ENCODE measurements around the gene BCL6B.
"Not testable (repeated sequence)": the region's sequence is repeated elsewhere in the genome, so short reads cannot be mapped to it uniquely, and the experiment has no call there.

Gene BCL6B

GRCh38 chr17:7046127-7046724 lies 23.4 kb downstream of the BCL6B start:
- DNase-seq (ENCODE audit: low read depth): no peak
- H3K4me3 ChIP-seq (ENCODE audit: low read depth, low read length): no peak overlapping the region

- not testable (repeated sequence) for DNase-seq (ENCODE audit: low read depth); H3K4me3 ChIP-seq (ENCODE audit: low read depth, low read length)
These were observed 24.0 kb downstream of the BCL6B start for GRCh38 chr17:7046725-7047397.

GRCh38 chr17:7047566-7047965 lies 24.7 kb downstream of the BCL6B start:
- no peak overlapping the region for H3K4me3 ChIP-seq (ENCODE audit: low read depth, low read length)
- DNase-seq (ENCODE audit: low read depth): no peak

GRCh38 chr17:7048968-7049367 lies 26.1 kb downstream of the BCL6B start:
- H3K4me3 ChIP-seq (ENCODE audit: low read depth, low read length): no peak overlapping the region
- no peak for DNase-seq (ENCODE audit: low read depth)

GRCh38 chr17:7050583-7050982 lies 27.7 kb downstream of the BCL6B start:
- H3K4me3 ChIP-seq (ENCODE audit: low read depth, low read length); DNase-seq (ENCODE audit: low read depth): not testable (repeated sequence)

GRCh38 chr17:7056386-7056785 lies 33.5 kb downstream of the BCL6B start:
- no peak for DNase-seq (ENCODE audit: low read depth)
- no peak overlapping the region for H3K4me3 ChIP-seq (ENCODE audit: low read depth, low read length)

- no peak overlapping the region for H3K4me3 ChIP-seq (ENCODE audit: low read depth, low read length)
- DNase-seq (ENCODE audit: low read depth): no peak
These were observed 36.1 kb downstream of the BCL6B start for GRCh38 chr17:7058831-7059447.

- DNase-seq (ENCODE audit: low read depth): peak; percentile 51
- H3K4me3 ChIP-seq (ENCODE audit: low read depth, low read length): no peak overlapping the region
These were observed 37.5 kb downstream of the BCL6B start for GRCh38 chr17:7060165-7060891.

GRCh38 chr17:7063518-7064094 lies 40.8 kb downstream of the BCL6B start:
- no peak overlapping the region for H3K4me3 ChIP-seq (ENCODE audit: low read depth, low read length)
- no peak for DNase-seq (ENCODE audit: low read depth)

- no peak overlapping the region for H3K4me3 ChIP-seq (ENCODE audit: low read depth, low read length)
- peak; percentile 39 for DNase-seq (ENCODE audit: low read depth)
These were observed 41.4 kb downstream of the BCL6B start for GRCh38 chr17:7064261-7064660.

- no peak overlapping the region for H3K4me3 ChIP-seq (ENCODE audit: low read depth, low read length)
- DNase-seq (ENCODE audit: low read depth): no peak
These were observed 44.3 kb downstream of the BCL6B start for GRCh38 chr17:7067198-7067597.

- no peak overlapping the region for H3K4me3 ChIP-seq (ENCODE audit: low read depth, low read length)
- DNase-seq (ENCODE audit: low read depth): no peak
These were observed 45.4 kb downstream of the BCL6B start for GRCh38 chr17:7068268-7068667.

- DNase-seq (ENCODE audit: low read depth): no peak
- H3K4me3 ChIP-seq (ENCODE audit: low read depth, low read length): no peak overlapping the region
These were observed 47.9 kb downstream of the BCL6B start for GRCh38 chr17:7070712-7071111.

- no peak for DNase-seq (ENCODE audit: low read depth)
These were observed 49.6 kb downstream of the BCL6B start for GRCh38 chr17:7072406-7072805.

GRCh38 chr17:7074931-7075330 lies 52.1 kb downstream of the BCL6B start:
- H3K4me3 ChIP-seq (ENCODE audit: low read depth, low read length): no peak overlapping the region
- no peak for DNase-seq (ENCODE audit: low read depth)

More at GRCh38 chr17:7072406-7072805, 49.6 kb downstream of the BCL6B start:
- no peak overlapping the region for H3K4me3 ChIP-seq (ENCODE audit: low read depth, low read length)

GRCh38 chr17:7077911-7078546 lies 55.2 kb downstream of the BCL6B start:
- DNase-seq (ENCODE audit: low read depth): no peak
- H3K4me3 ChIP-seq (ENCODE audit: low read depth, low read length): no peak overlapping the region

GRCh38 chr17:7078711-7079110 lies 55.9 kb downstream of the BCL6B start:
- no peak overlapping the region for H3K4me3 ChIP-seq (ENCODE audit: low read depth, low read length)
- no peak for DNase-seq (ENCODE audit: low read depth)

Measured in skeletal muscle cell (primary cell).